HepG2 (cell line): ENCODE data around the gene PLIN3. TPM values are rescaled to one million over a fixed set of nuclear protein-coding genes. Genes with fewer than 3 reads are reported as not detected.

Experiments
- CENPX ChIP-seq: sonication (generic); formaldehyde crosslinking; IDR thresholded peaks from 2 replicates; pipeline ENCODE4 v1.9.0; 2021; ENCODE audit warnings: mild to moderate bottlenecking, missing genetic modification reagents, moderate library complexity
- FOSL1 ChIP-seq: sonication (generic); formaldehyde crosslinking; IDR thresholded peaks from 2 replicates; pipeline ENCODE4 v1.9.0; 2021; ENCODE audit warnings: missing genetic modification reagents, borderline replicate concordance
- GATAD1 ChIP-seq: IDR thresholded peaks from 2 replicates; pipeline ENCODE4 v1.6.1; 2016; ENCODE audit warnings: missing genetic modification reagents, missing compliant biosample characterization
- GZF1 ChIP-seq: sonication (generic); formaldehyde crosslinking; IDR thresholded peaks from 2 replicates; pipeline ENCODE4 v1.5.1; 2020; ENCODE audit warnings: mild to moderate bottlenecking, missing genetic modification reagents
- ZNF34 ChIP-seq: sonication (generic); formaldehyde crosslinking; IDR thresholded peaks from 2 replicates; pipeline ENCODE4 v1.4.0; 2020; ENCODE audit warnings: mild to moderate bottlenecking, missing genetic modification reagents, borderline replicate concordance
- ZNF530 ChIP-seq: sonication (generic); formaldehyde crosslinking; IDR thresholded peaks from 2 replicates; pipeline ENCODE4 v1.5.0; 2020; ENCODE audit warnings: low read depth, mild to moderate bottlenecking, missing genetic modification reagents
- ZNF672 ChIP-seq: sonication (generic); formaldehyde crosslinking; IDR thresholded peaks from 2 replicates; pipeline ENCODE4 v1.8.1; 2022; ENCODE audit warnings: missing genetic modification reagents
- ZNF761 ChIP-seq: sonication (generic); formaldehyde crosslinking; conservative IDR thresholded peaks from 2 replicates; pipeline ENCODE4 v1.4.0; 2020; ENCODE audit warnings: mild to moderate bottlenecking, missing genetic modification reagents
- ZNF777 ChIP-seq: sonication (generic); formaldehyde crosslinking; IDR thresholded peaks from 2 replicates; pipeline ENCODE4 v1.4.0; 2020; ENCODE audit warnings: missing genetic modification reagents
- polyA plus RNA-seq, 8 experiments: library from polyadenylated mRNA; depleted of rRNA in 3 of 8; stranded (reverse) in 7 of 8; unstranded in 1 of 8; fragments of >200 nt; fragmentation: Illumina TruSeq in 4 of 8; extraction: Trizol in 4 of 8; gene quantifications; 2 replicates each; pipeline versions ENCODE4 v1.2.1 to v1.2.3, GENCODE V29; 2011 to 2016; ENCODE audit warnings: low read depth in 4 of 8, missing spikeins in 1 of 8, mixed read lengths in 1 of 8; ENCODE audit not compliant: insufficient read depth in 1 of 8
- total RNA-seq, 5 experiments: library from RNA; depleted of rRNA; stranded (reverse); fragments of >200 nt; fragmentation: Illumina TruSeq; extraction: Trizol; gene quantifications; 2 replicates each; pipeline ENCODE4 v1.2.3, GENCODE V29; 2016; ENCODE audit warnings: low read depth in 1 of 5
- TF ChIP-seq, protein P1 (sequence below): sonication (generic); formaldehyde crosslinking; IDR thresholded peaks from 2 replicates; pipeline ENCODE4 v1.4.0; 2020; ENCODE audit warnings: missing genetic modification reagents, borderline replicate concordance
- TF ChIP-seq, protein P2 (sequence below): sonication (generic); formaldehyde crosslinking; IDR thresholded peaks from 2 replicates; pipeline ENCODE4 v1.4.0; 2020; ENCODE audit warnings: missing genetic modification reagents, borderline replicate concordance
- TF ChIP-seq, protein P3 (sequence below): sonication (generic); formaldehyde crosslinking; IDR thresholded peaks from 2 replicates; pipeline ENCODE4 v1.4.0; 2020; ENCODE audit warnings: missing genetic modification reagents, mild to moderate bottlenecking, borderline replicate concordance
- TF ChIP-seq, protein P4 (sequence below): sonication (generic); formaldehyde crosslinking; IDR thresholded peaks from 2 replicates; pipeline ENCODE4 v1.5.1; 2020; ENCODE audit warnings: mild to moderate bottlenecking, missing genetic modification reagents, moderate library complexity
- TF ChIP-seq, protein P5 (sequence below): conservative IDR thresholded peaks from 2 replicates; pipeline ENCODE4 v1.6.1; 2018; ENCODE audit warnings: missing genetic modification reagents
- TF ChIP-seq, protein P6 (sequence below): IDR thresholded peaks from 2 replicates; pipeline ENCODE4 v1.6.1; 2016; ENCODE audit warnings: mild to moderate bottlenecking

Gene PLIN3
- total and polyA plus RNA-seq, 2 of the 13 experiments (the other 11 are each of a cell fraction or from before 2014, with no cell fraction given): 49.3 to 57.9 TPM

DNA sequence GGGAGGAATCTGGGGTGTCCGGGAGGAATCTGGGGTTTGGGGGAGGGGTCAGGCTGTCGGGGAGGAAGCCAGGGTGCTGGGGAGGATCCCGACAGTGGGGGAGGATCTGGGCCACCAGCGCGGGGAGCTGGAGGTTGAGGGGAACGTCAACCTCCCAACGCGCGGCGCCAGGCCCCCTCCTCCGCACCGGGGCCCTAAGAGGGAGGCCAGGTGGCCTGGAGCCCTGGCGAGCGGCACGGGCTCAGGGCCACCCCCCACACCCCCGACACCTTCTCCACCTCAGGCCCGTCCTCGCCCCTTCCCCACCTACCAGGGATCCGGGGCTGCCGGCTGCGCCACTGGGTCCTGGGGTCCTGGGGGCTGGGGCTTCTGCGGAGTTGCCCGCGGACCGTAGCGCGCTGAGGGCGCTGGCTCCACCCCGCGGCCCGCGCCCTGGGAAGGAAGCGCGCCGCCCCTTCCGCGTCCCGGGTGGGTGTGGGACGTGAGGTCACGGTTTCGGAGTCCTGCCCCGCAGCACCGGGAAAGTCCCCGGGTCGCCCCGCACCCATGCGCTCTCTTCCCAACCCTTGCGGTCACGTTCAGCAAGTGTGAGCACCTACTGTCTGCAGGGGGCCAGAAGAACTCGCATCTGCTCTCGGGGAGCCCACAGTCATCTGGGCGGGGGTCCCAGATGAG, 36.0 kb downstream of the PLIN3 start, which contains the start of gene TICAM1 (continued):
- no peak for TF ChIP-seq FOSL1 (CRISPR knock-in tag)
- TF ChIP-seq CENPX: no peak
- TF ChIP-seq ZNF34 (CRISPR knock-in tag): no peak
- TF ChIP-seq, protein P1, sequence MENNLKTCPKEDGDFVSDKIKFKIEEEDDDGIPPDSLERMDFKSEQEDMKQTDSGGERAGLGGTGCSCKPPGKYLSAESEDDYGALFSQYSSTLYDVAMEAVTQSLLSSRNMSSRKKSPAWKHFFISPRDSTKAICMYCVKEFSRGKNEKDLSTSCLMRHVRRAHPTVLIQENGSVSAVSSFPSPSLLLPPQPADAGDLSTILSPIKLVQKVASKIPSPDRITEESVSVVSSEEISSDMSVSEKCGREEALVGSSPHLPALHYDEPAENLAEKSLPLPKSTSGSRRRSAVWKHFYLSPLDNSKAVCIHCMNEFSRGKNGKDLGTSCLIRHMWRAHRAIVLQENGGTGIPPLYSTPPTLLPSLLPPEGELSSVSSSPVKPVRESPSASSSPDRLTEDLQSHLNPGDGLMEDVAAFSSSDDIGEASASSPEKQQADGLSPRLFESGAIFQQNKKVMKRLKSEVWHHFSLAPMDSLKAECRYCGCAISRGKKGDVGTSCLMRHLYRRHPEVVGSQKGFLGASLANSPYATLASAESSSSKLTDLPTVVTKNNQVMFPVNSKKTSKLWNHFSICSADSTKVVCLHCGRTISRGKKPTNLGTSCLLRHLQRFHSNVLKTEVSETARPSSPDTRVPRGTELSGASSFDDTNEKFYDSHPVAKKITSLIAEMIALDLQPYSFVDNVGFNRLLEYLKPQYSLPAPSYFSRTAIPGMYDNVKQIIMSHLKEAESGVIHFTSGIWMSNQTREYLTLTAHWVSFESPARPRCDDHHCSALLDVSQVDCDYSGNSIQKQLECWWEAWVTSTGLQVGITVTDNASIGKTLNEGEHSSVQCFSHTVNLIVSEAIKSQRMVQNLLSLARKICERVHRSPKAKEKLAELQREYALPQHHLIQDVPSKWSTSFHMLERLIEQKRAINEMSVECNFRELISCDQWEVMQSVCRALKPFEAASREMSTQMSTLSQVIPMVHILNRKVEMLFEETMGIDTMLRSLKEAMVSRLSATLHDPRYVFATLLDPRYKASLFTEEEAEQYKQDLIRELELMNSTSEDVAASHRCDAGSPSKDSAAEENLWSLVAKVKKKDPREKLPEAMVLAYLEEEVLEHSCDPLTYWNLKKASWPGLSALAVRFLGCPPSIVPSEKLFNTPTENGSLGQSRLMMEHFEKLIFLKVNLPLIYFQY (CRISPR knock-in tag): no peak
- TF ChIP-seq, protein P2, sequence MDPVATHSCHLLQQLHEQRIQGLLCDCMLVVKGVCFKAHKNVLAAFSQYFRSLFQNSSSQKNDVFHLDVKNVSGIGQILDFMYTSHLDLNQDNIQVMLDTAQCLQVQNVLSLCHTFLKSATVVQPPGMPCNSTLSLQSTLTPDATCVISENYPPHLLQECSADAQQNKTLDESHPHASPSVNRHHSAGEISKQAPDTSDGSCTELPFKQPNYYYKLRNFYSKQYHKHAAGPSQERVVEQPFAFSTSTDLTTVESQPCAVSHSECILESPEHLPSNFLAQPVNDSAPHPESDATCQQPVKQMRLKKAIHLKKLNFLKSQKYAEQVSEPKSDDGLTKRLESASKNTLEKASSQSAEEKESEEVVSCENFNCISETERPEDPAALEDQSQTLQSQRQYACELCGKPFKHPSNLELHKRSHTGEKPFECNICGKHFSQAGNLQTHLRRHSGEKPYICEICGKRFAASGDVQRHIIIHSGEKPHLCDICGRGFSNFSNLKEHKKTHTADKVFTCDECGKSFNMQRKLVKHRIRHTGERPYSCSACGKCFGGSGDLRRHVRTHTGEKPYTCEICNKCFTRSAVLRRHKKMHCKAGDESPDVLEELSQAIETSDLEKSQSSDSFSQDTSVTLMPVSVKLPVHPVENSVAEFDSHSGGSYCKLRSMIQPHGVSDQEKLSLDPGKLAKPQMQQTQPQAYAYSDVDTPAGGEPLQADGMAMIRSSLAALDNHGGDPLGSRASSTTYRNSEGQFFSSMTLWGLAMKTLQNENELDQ (CRISPR knock-in tag): no peak
- TF ChIP-seq, protein P3, sequence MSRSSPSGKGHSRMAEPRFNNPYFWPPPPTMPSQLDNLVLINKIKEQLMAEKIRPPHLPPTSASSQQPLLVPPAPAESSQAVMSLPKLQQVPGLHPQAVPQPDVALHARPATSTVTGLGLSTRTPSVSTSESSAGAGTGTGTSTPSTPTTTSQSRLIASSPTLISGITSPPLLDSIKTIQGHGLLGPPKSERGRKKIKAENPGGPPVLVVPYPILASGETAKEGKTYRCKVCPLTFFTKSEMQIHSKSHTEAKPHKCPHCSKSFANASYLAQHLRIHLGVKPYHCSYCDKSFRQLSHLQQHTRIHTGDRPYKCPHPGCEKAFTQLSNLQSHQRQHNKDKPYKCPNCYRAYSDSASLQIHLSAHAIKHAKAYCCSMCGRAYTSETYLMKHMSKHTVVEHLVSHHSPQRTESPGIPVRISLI (CRISPR knock-in tag): no peak
- TF ChIP-seq, protein P4, sequence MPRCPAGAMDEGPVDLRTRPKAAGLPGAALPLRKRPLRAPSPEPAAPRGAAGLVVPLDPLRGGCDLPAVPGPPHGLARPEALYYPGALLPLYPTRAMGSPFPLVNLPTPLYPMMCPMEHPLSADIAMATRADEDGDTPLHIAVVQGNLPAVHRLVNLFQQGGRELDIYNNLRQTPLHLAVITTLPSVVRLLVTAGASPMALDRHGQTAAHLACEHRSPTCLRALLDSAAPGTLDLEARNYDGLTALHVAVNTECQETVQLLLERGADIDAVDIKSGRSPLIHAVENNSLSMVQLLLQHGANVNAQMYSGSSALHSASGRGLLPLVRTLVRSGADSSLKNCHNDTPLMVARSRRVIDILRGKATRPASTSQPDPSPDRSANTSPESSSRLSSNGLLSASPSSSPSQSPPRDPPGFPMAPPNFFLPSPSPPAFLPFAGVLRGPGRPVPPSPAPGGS (CRISPR knock-in tag): peak; percentile 70
- no peak for TF ChIP-seq ZNF777 (CRISPR knock-in tag)
- TF ChIP-seq ZNF672 (CRISPR knock-in tag): no peak
- TF ChIP-seq GZF1: no peak
- TF ChIP-seq, protein P5, sequence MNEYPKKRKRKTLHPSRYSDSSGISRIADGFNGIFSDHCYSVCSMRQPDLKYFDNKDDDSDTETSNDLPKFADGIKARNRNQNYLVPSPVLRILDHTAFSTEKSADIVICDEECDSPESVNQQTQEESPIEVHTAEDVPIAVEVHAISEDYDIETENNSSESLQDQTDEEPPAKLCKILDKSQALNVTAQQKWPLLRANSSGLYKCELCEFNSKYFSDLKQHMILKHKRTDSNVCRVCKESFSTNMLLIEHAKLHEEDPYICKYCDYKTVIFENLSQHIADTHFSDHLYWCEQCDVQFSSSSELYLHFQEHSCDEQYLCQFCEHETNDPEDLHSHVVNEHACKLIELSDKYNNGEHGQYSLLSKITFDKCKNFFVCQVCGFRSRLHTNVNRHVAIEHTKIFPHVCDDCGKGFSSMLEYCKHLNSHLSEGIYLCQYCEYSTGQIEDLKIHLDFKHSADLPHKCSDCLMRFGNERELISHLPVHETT (CRISPR knock-in tag): no peak
- TF ChIP-seq, protein P6, sequence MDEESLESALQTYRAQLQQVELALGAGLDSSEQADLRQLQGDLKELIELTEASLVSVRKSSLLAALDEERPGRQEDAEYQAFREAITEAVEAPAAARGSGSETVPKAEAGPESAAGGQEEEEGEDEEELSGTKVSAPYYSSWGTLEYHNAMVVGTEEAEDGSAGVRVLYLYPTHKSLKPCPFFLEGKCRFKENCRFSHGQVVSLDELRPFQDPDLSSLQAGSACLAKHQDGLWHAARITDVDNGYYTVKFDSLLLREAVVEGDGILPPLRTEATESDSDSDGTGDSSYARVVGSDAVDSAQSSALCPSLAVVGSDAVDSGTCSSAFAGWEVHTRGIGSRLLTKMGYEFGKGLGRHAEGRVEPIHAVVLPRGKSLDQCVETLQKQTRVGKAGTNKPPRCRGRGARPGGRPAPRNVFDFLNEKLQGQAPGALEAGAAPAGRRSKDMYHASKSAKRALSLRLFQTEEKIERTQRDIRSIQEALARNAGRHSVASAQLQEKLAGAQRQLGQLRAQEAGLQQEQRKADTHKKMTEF (CRISPR knock-in tag): peak; percentile 45; the same call in 1 of the 2 replicates
- TF ChIP-seq GATAD1 (CRISPR knock-in tag): no peak
- no peak for TF ChIP-seq ZNF530 (CRISPR knock-in tag)
- TF ChIP-seq ZNF761 (CRISPR knock-in tag): no peak
